Duodenal mucosa (tissue), 2 donors: Measurements from ENCODE around the gene BZW2.

Source experiments
- H3K27ac ChIP-seq: one replicate; pipeline ENCODE4 v1.7.0; 2013; ENCODE audit warnings: low read depth, low read length
- H3K27me3 ChIP-seq, 2 donors: one replicate each; pipeline ENCODE4 v1.7.0; 2013; ENCODE audit warnings: low read length in 2 of 2, control low read depth in 1 of 2; ENCODE audit not compliant: insufficient read depth in 2 of 2, control insufficient read depth in 1 of 2
- H3K36me3 ChIP-seq, 2 donors: one replicate each; pipeline ENCODE4 v1.7.0; 2013; ENCODE audit warnings: low read length in 2 of 2, control low read depth in 1 of 2; ENCODE audit not compliant: insufficient read depth in 2 of 2, control insufficient read depth in 1 of 2
- H3K4me1 ChIP-seq, 2 donors: one replicate each; pipeline ENCODE4 v1.7.0; 2013; ENCODE audit warnings: low read length in 2 of 2, control low read depth in 1 of 2; ENCODE audit not compliant: insufficient read depth in 2 of 2, control insufficient read depth in 1 of 2
- H3K4me3 ChIP-seq, 2 donors: one replicate each; pipeline ENCODE4 v1.7.0; 2013; ENCODE audit warnings: low read length in 2 of 2, low read depth in 1 of 2
- H3K9ac ChIP-seq, 2 donors: one replicate each; pipeline ENCODE4 v1.7.0; 2013; ENCODE audit warnings: low read length in 2 of 2, low read depth in 1 of 2
- H3K9me3 ChIP-seq, 2 donors: one replicate each; pipeline ENCODE4 v1.7.0; 2013; ENCODE audit warnings: low read length in 2 of 2, control low read depth in 1 of 2; ENCODE audit not compliant: control insufficient read depth in 1 of 2

BZW2 gene

DNA sequence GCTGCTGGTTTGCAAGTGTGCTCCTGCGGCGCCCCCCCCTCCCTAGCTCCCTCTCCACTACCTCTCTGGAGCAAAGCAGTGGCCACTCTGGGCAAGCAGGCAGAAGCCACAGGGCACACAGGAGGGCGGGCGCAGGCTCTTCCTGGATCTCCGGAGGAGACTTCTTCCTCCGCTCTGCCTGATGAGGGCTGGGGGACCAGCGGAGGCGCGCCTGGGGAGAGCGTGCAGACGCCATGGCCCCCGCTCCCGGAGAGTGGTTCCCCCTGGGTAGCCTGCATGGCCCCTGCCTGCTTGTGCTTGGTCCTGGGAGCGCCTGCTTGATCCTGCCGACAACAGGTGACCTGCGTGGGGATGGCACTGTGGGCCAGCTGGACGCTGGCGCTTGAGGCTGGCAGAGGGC, 29.4 kb upstream of the BZW2 start:
- Histone ChIP-seq H3K9me3 (no peaks in the 10 kb centered on the region), H3K27ac (no peak overlapping the region), H3K27me3 (no peaks in the 10 kb centered on the region), H3K4me3 (no peak overlapping the region), H3K4me1 (peaks cover 6 to 9% of the 10 kb centered on the region in 2 donors), H3K9ac (no peak overlapping the region), H3K36me3 (peaks cover 29 to 31% of the 10 kb centered on the region in 2 donors)

DNA sequence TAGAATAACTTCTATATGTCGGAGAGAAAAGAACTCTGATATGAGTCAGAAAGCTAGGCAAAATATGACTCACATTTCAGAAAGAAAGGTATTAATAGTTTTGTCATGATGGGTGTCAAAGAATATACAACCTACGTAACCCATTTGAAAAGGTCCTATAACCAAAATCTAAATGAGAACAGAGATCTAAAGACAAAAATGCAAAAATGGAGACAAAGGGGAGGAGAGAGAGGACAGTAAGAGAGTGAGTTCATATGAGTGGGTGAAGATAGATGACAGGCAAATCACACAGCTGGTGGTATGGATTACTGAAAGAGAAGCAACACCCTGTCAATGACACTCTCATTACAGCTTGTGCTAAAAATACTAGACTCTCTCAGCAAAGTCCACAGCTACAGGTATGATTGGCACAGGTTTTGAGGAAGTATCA, 26.0 kb upstream of the BZW2 start:
- Histone ChIP-seq H3K4me1 (peaks cover 0 to 3% of the 10 kb centered on the region in 2 donors), H3K9me3 (no peaks in the 10 kb centered on the region), H3K27ac (no peak overlapping the region), H3K36me3 (peaks cover 35 to 40% of the 10 kb centered on the region in 2 donors), H3K4me3 (no peak overlapping the region), H3K27me3 (no peaks in the 10 kb centered on the region), H3K9ac (no peak overlapping the region)

DNA sequence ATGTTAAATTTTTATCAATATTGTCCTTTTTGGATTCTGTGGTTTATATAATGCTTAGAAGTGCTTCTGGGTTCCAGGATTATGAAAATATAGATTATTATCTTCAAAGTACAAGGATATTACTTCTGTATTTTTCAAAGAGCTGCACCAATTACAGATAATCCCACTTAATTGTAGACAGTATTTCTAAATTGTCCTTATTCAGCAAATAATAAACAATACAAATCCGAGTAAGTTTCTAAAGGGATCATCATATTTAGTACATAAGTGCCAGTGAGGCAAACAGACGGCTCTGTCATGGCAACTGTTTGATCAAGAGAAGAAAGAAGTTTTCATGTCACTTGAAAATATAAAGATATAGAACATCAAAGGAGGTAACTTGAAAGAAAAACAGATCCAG, 19.6 kb upstream of the BZW2 start:
- H3K4me1 ChIP-seq: no peaks in the 10 kb centered on the region
- H3K9me3 ChIP-seq: no peaks in the 10 kb centered on the region
- H3K27ac ChIP-seq: no peak overlapping the region
- H3K4me3 ChIP-seq: no peak overlapping the region
- peaks cover 17 to 28% of the 10 kb centered on the region in 2 donors for H3K36me3 ChIP-seq
- no peaks in the 10 kb centered on the region for H3K27me3 ChIP-seq
- no peak overlapping the region for H3K9ac ChIP-seq

DNA sequence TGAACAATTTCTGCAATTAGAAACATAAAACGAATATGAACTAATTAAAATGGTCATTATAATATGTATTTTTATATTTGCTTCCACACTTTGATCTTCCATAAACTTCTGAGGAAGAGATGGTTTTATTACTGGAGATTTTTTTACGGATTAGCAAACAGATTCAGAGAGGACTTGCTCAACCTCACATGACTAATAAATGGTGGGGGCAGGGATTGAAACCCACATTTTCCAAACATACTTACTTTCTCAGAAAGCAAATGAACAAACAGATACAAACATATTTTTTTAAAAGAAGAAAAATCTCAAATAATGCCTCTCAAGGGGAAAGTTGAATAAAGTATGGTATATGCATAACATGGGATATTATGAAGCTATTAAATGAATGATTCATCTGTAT, 18.7 kb upstream of the BZW2 start:
- H3K9me3 ChIP-seq: no peaks in the 10 kb centered on the region
- H3K27me3 ChIP-seq: no peaks in the 10 kb centered on the region
- no peak overlapping the region for H3K9ac ChIP-seq
- H3K4me3 ChIP-seq: no peak overlapping the region
- no peaks in the 10 kb centered on the region for H3K4me1 ChIP-seq
- no peak overlapping the region for H3K27ac ChIP-seq
- peaks cover 17 to 28% of the 10 kb centered on the region in 2 donors for H3K36me3 ChIP-seq

DNA sequence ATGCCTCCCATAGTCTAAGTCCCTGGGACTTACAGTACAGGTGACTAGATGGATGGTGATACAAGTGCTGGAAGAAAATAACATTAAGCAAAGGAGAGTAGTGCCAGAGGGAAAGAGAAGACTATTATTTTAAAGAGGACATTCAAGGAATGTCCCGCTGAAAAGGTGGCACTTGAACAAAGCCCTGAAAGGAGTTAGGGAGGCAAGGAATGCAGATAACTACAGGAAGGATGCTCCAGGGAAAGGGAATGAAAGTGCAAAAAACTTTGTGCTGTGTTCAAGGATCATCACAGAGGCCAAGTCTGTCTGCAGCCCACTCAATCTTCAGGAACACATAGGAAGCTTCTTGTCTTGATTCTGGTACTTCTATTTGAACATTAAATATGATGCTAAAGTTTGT, 15.3 kb upstream of the BZW2 start:
- no peak overlapping the region for H3K4me3 ChIP-seq
- no peak overlapping the region for H3K27ac ChIP-seq
- H3K27me3 ChIP-seq: no peaks in the 10 kb centered on the region
- H3K9ac ChIP-seq: no peak overlapping the region
- peaks cover 5 to 7% of the 10 kb centered on the region in 2 donors for H3K4me1 ChIP-seq
- H3K36me3 ChIP-seq: peaks cover 3 to 10% of the 10 kb centered on the region in 2 donors
- no peaks in the 10 kb centered on the region for H3K9me3 ChIP-seq

DNA sequence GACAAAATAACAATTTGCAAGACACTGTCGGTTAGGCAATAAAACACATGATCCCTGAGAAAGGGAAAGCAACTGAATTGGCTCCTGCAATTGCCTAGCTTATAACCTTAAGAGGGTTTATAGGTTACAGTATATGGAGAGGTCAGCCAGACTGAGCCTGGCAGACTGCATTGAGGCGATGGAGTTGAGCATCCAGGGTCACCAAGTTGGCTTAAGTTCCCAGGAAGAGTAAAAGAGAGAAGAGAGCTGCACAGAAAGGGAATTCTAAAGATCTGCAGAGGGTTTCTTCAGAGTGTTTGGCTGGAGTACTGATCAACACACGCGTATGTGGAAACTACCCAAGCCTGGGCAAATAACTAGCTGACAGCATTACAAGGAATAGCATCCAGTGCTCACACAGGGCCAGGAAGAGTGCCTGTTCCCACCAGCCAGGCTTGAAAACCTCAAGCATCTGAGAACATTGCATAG, 11.7 kb upstream of the BZW2 start:
- Histone ChIP-seq H3K4me3 (peak overlapping the region in 1 of 2 donors; percentile 8), H3K9me3 (no peaks in the 10 kb centered on the region), H3K9ac (no peak overlapping the region), H3K36me3 (peaks cover 0 to 7% of the 10 kb centered on the region in 2 donors), H3K27ac (no peak overlapping the region), H3K27me3 (no peaks in the 10 kb centered on the region), H3K4me1 (peaks cover 14 to 24% of the 10 kb centered on the region in 2 donors)

DNA sequence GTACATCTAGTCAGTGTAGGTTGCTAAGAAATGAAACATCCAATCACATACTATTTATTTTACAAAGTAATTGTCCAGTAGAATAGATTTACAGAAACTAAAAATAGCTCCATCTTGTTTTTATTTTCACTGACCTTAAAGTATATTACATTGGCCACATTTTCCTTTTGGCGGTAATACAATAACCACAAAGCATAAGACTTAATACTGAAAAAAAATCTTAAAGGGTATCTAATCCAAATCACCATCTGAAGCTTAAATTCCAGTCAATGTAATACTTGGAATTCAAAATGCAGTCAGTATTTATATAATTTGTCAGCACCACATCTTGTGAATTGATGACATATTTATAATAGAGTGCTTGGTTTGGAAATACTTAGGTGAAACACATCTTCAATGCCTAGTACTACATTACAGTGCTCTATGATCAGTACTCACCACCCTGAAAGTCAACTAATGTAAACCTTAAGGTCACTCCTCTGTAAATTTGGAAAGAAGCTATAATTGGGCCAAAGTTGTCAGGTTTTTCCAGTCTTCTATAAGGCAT, 9.4 kb upstream of the BZW2 start:
- no peak overlapping the region for H3K9ac ChIP-seq
- no peak overlapping the region for H3K4me3 ChIP-seq
- H3K27me3 ChIP-seq: no peaks in the 10 kb centered on the region
- no peaks in the 10 kb centered on the region for H3K9me3 ChIP-seq
- peaks cover 0 to 4% of the 10 kb centered on the region in 2 donors for H3K36me3 ChIP-seq
- peaks cover 14 to 24% of the 10 kb centered on the region in 2 donors for H3K4me1 ChIP-seq
- no peak overlapping the region for H3K27ac ChIP-seq

DNA sequence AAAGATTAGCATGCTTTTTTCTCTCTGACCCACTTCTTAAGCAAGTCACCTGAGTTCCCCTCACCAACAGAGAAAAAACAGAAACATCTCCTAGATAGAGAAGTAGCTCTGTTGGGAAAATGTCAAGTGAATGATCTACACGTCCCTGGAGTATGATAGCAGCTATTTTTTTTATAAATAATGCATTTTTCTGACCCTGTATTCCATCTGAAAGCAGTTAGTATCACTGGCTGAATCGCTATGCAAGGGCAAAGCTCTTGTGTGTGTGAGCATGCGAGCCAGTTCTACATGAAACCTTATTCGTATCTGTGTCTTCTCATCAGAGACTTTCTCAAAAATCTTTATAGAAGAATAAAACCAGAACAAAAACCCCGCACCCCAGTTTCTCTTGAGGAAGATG, 8.6 kb upstream of the BZW2 start:
- no peak overlapping the region for H3K27ac ChIP-seq
- H3K27me3 ChIP-seq: no peaks in the 10 kb centered on the region
- no peak overlapping the region for H3K4me3 ChIP-seq
- H3K9me3 ChIP-seq: no peaks in the 10 kb centered on the region
- H3K4me1 ChIP-seq: peaks cover 14 to 24% of the 10 kb centered on the region in 2 donors
- peaks cover 0 to 4% of the 10 kb centered on the region in 2 donors for H3K36me3 ChIP-seq
- no peak overlapping the region for H3K9ac ChIP-seq

DNA sequence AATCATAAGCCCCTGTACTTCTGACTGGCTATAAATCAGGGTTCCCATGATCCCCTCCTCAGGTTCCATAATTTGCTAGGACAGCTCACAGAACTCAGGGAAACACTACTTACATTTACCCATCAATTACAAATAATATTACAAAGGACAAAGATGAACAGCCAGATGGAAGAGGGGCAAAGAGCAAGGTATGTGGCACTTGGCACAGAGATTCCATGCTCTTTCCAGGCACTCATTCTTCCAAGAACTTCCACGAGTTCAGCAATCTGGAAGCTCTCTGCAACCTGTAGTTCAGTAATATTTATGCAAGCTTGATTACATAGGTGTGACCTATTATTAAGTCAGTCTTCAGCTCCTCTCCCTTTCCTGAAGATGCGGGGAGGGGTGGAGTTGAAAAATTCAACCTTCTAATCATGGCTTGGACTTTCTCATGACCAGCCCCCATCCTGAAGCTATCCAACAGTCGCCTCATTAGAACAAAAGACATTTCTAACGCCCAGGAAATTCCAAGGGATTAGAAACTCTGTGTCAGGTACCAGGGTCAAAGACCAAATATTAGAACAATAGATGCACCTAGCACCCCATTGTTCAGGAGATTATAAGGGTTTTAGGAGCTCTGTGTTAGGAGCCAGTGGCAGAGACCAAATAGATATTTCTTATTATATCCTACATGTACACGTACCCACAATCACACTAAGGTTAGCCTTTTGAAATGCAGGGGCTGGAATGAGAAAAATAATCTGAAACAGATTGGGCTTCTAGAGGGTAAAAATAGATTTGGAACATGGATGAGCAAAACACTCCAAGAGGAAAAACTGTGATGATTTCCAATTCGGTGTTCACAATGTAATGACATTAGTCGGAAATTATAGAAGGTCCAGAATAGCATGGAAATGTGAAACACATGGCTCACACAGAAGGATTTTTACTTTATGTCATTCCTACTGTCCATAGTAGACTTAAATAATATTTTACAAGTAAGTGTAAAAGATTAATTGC, 7.4 kb upstream of the BZW2 start:
- H3K36me3 ChIP-seq: peaks cover 0 to 8% of the 10 kb centered on the region in 2 donors
- no peak overlapping the region for H3K4me3 ChIP-seq
- no peaks in the 10 kb centered on the region for H3K27me3 ChIP-seq
- H3K9ac ChIP-seq: no peak overlapping the region
- H3K9me3 ChIP-seq: no peaks in the 10 kb centered on the region
- peaks cover 14 to 32% of the 10 kb centered on the region in 2 donors for H3K4me1 ChIP-seq
- no peak overlapping the region for H3K27ac ChIP-seq

DNA sequence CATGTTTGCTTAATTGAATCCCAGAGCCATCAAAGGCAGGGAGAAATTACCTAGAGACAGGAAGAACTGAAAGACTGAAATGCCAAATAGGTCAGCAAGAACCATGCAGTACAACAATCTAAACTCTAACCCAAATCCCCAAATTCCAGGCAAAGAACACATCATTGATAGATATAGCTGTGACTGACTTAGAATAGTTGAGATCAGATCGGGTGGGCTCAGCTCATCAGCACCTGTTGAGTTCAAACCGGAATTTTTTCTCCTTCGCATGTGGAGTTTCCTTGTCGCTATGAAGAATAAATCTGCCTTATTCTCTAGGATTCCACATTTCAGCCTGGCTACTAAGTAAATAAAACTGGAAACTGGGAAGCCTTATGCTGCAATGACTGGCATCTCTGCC, 1.8 kb upstream of the BZW2 start:
- peaks cover 19 to 40% of the 10 kb centered on the region in 2 donors for H3K4me1 ChIP-seq
- peaks cover 0 to 4% of the 10 kb centered on the region in 2 donors for H3K36me3 ChIP-seq
- H3K4me3 ChIP-seq: peak overlapping the region; percentile 94 to 95
- H3K27ac ChIP-seq: no peak overlapping the region
- no peaks in the 10 kb centered on the region for H3K27me3 ChIP-seq
- H3K9ac ChIP-seq: peak overlapping the region; percentile 90
- no peaks in the 10 kb centered on the region for H3K9me3 ChIP-seq
